Stimulated activated CD4-positive, alpha-beta T cell treated with anti-CD3 and anti-CD28 coated beads, Interleukin-1b, Interleukin-23, amount 100 ng/mL, for 1 hour (primary cell): Measurements from ENCODE around the gene EIF6.
"Not testable (repeated sequence)": the region's sequence is repeated elsewhere in the genome, so short reads cannot be mapped to it uniquely, and the experiment has no call there.

ENCODE experiments used
- DNase-seq, 2 donors: peaks; one replicate each; pipeline ENCODE4 v3.0.0-alpha.2; 2020; ENCODE audit warnings: low read depth in 2 of 2

The EIF6 gene

DNA sequence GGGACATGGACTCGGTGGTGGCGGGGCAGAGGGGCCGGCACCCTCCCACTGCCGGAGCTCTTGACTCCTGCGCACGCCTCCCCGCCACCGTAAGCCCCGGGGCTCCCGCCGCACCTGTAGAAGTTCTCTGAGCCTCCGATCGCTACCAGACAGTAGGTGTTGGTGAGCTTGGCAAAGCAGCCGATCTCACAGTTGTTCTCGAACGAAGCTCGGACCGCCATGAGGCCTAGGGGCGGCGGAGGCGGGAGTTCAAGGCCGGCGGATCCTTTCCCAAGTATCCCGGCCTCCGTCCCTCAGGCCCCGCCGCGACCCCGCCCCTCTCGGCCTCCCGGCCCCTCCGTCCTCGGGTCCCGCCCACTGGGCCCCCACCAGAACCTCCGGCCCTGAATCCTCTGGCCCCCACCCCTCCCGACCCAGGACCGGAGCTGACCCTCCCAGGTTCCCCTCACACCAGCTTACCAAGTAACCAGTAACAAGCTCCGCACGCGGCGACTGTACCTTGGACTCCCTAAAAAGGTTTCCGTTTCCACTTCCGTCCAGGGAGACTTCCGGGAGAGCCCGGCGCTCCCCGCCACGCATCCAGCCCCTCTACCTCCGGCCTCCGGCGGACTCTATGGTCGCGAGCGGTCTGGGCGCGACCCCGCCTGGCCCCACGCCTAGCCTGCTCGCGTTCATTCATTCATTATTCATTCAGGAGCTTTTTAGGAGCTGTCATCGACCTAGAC is at the start of gene EIF6:
EIF6 (minus strand) TSS at position 506 of the 725 bp plus-strand sequence; CDS start at position 221, 285 bp downstream.
- peak; percentile 23 to 57 for DNase-seq

DNA sequence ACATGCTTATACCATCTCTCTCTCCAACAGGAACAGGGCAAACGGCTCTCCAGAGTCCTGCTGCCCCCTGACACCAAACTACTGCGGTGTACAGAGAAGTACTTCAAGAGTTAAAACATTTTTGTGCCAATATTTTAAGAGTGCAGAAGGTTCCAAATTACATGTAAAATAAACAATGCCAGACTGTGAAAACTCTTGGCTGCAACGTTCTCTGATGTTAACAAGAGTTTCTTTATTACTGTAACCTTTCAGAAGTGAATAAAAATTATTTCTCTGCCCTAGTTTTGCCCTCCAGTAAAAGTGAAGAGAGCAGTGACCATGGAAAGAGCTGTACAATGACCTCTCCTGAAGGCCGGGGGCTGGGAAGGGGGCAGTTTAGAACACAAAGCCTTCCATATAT is 49.0 kb upstream of the EIF6 start:
- DNase-seq = no peak

DNA sequence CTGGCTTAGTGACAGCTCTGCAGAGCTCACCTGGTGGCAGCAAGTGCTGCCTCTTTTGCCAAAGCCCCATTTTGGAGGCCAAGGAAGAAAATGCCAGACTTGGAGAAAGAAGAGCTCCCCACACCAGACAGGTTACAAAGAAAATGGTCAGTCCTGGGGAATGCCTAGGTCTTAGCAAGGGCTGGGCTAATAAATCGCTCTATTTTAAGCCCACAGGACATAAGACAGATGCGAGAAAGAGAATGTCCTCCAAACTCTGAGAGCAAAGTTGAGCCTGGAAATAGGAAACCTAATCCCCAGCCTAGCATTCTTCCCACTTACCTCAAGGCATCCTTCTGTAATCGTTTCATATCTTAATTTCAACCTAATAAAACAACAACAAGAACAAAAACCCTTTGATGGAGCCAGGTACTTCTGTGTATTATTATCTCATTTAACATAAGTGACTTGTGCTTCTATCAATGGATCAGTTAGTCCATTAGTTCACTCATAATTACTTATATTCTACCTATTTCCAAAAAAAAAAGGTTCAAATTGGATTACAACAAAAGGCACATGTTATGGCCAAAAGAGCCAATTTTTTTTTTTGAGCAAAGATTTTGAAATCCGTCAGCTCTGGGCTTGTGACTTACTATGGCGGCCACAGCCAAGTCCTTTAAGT is 48.1 kb upstream of the EIF6 start:
- DNase-seq = no peak

DNA sequence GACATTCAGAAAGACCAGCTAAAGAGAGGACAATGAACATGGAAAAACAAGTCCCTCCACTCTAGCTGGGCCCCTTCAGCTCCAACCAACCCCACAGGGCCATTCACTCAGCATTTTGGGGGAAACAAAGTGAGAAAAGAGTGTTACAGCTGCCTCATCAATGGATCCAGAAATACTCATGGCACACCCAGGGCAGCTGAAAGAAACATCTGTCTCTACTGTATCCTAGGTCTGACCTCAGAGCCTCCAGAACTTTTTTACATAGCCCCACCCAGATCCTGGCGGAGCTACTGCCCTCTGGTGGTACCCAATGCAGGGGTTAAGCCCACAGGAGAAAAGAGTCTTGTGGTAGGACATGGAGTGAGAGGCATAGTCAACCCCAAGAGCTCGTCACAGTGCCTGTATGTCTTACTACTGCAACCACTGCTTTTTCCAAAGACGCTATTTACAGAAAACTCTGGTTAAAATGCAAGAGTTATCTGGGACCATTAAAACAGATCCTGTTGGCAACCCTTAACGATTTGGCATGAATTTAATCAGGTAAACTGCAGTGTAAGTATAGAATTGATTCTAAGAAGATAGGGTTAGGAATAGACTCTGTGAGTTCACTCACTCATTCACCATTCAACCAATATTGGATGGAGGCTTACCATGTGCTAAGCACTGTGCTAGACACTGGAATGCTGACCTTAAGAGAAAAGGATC is 45.0 kb upstream of the EIF6 start:
- peak in 1 of 2 donors; percentile 25 for DNase-seq

DNA sequence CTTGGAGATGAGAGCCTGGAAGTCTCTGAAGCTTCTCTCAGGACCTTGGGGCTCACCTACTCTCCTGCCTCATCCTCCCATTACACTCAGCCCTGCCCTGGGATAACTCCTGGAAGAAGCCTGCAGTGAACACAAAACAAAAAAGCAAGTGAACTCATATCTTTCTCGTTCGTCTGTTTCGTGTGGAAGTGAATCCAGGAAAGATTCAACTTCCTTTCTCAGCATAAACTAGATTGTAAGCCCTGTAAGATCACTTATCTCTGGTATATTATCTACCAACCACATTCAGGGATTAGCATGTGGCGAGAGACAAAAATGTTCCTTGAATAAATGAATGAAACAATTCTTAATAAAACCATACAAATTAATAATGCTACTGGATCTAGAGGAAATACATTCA is 44.1 kb upstream of the EIF6 start:
- no peak for DNase-seq

DNA sequence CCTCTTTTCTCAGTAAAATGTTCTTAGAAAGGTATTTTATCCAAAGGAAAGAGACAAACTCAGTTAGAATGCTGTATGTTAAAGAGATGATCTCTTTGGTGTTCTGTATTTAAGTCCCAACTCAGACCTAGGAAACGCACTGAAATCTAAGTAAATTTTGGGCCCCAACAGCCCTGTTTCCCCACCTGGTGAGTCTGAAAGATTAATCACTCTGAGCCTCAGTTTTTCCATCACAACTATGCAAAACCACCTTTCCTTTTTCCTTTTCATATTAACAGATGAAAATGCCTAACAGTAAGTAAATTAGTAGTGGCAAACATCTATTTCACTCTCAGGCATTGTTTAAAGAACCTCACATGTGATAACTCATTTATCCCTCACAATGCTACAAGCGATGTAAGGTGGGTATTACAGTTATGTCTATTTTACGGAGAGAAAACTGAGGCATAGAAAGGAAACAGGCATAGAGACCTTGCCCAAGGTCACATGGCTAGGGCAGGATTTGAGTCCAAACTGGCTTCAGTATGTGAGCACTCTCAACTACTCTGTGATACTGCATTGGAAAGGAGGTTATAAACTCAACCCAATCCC is 43.6 kb upstream of the EIF6 start:
- DNase-seq = no peak

DNA sequence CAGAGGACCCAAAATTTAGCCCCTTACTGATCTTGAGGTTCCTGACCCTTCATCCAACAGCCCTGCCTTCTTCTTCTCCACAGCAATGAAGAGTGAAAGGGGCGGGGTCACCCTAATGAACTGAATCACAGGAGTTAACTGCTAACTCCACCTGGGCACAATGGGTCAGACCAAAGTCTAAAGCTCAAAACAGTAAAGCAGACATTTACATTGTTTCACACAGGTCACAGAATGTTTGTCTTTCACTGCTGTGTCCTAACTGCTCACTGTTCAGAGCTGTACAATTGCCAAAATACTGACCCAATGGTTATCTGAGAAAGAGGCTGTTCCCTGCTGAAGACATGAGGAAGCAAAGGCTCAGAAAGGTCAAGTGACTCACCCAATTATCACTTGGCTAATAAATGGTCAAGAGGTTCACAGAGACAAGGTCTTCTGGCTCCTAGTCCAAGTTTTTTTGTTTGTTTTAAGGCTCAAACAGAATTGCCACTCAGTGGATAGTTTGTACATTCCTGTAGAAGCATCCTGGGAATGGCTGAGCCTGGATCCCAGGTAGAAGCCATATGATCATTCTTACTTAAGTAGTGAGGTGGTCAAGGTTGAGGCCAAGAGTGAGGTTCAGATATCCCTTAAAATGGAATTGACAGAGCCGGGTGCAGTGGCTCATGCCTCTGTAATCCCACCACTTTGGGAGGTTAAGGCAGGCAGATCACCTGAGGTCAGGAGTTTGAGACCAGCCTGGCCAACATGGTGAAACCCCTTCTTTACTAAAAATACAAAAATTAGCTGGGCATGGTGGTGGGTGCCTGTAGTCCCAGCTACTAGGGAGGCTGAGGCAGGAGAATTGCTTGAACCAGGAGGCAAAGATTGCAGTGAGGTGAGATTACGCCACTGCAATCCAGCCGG is 42.8 kb upstream of the EIF6 start:
- no peak for DNase-seq

DNA sequence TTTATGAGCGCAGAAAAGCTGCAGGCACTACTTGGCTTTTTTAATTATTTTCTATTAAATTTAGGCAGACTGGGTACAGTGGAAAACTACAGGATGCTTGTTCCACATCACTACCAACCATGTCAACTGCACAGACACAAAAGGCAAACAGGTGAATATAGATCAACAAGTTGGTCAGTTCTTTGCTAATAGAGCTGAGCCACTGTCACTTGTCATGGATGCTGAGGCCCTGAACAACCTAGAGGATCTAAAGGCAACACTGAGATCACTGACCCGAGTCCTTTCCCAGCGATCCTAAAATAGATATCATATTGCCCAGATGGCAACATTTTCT is 42.1 kb upstream of the EIF6 start:
- DNase-seq = no peak

DNA sequence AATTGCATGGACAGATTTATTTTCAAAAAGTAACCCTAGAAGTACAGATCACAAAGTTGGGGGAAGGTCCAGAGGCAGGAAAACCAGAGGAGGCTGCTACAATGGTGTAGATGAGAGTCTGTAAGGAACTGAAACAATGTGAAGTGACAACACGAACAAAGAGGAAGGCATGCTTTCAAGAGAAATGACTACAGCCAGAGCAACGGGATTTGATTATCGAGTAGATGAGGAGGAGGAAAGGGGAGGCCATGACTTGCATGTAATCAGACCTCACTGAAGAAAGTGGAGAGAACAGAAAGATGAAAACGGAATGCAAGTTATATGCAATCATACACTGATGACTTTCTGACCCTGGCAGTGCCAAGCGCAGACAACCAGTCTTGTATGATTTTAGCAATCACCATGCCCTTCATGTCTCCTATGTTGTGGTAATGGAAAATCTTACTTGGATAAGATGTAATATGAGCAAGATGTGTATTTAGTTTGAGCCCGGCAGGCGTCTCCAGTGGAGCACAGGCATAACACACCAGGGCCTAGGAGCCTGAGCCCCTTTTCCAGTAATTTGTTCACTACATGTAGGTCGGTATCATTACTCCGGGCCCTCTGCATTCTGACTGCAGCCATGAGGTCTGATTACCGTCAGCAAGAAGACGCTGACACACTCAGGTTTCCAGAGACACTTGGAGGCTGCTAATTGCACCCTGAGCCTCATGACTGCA is 41.6 kb upstream of the EIF6 start:
- DNase-seq = no peak

DNA sequence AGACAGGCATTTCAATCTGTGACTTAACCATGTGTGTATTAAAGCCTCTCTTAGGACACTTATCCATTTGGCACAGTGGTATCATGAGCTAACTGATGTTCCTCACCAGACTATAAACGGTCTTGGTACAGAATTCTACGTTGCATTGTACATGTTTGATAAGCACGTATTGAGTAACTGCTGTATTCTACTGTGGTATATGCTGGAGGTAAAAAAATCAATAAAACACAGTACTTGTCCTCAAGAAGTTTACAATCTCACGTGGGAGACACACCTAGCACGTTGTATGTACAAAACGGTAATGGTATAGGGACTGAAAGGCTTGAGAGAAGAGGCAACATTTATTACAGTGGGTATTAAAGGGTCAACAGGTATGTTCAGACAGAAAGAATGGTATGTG is 40.8 kb upstream of the EIF6 start:
- no peak for DNase-seq

DNA sequence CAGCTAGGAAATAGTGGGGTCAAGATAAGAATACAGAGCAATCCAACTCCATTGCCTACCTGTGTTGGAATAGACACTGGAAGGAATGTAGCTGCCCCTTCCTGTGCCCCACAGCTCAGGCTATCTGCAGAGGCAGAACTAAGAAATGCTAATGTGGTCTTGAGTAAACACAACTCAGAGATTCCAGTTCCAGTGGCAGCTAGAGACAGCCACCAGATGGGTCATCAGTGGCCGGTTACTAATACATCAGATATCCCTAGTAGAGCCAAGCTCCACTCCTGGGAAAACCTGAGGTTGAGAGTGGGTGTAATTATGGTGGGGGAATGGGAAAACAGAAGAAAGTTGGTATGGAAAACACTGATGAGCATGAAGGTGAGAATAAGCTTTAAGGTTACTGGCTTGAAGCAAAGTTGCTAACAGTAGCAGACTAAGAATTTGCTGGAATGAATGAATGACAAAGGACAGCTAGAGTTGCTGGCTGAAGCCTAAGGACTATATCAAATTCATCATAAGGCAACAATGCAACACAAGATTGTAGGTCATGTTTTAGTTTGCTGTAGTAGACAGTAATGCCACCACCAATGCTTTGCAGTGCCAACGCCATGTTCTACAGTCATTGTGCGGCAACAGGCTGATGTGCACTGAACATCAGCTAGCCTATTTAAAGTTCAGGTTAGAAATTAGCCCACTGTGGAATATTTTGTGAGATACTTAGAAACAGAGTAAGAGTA is 36.0 kb upstream of the EIF6 start:
- no peak for DNase-seq

DNA sequence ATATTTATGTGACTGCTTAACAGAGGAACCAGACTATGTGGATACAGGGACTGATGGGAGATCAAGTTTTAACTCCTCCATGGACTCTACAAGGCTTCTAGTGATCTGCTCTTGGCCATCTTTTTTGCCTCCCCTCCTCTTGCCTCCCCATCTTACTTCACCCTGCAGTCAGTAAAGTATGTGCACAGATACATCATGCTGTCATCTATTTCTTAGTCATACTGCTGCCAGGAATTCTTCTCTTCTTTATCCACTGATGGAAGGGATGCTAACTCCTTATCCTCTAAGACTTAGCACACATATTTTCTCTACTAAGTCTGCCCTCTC is 35.3 kb upstream of the EIF6 start:
- no peak for DNase-seq

DNA sequence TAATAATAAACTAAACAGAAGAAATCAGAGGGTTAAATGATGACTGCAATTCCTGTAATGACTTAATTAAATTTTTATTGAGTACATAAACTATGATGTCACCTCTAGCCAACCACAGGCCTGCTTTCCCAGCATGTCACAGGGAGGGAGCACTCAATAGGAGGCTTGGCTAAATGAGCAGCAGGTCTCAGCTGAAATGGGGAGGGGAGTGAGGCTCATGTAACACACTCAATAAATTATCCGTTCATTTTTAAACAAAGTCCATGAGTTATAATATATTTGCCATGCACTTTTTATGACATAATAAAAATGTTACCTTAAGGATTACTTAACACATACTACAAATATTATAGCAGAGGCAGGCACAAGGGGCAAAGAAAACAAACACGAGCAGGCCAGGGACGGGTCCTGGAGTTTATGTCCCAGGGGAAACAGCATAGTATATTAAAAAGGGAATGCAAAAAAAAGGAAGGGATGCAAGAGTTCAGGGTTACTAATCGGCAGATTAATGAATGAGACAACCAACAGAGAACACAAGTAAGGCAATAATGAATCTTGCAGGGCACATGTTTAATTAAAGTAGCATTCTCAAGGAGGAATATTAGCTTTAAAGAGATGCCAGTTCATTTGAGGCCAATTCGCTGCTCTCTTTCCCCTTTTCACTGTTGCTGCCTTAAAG is 34.8 kb upstream of the EIF6 start:
- DNase-seq = no peak

DNA sequence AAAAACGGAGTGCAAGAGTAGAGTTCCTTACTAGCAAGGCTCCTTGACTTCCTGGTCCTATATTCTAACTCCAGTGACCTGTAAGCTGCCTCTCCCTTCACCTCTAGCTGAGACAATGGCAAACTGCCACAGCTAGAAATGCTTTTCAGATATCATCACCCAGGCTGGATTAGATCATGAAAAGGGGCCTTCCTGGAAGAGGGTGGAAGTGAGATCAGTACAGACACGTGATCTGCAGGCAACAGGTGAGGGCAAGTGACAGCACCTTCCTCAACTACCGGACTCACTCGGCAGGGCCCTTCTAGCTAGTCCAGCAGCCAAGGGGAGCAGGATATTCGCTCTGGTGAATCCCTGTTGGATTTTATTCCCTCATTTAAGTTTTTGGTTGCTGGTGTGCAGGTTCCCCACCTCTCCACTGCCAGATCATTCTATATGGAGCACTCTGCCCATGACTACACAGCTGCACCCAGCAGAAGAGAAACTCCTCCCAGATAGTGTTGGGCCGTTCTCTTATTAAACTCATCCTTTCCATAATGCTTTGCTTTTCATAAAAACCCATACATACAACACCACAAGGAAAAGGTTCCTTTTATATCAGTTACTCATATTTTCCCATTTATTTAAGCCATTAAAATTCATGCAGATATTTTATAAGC is 34.1 kb upstream of the EIF6 start:
- no peak for DNase-seq

DNA sequence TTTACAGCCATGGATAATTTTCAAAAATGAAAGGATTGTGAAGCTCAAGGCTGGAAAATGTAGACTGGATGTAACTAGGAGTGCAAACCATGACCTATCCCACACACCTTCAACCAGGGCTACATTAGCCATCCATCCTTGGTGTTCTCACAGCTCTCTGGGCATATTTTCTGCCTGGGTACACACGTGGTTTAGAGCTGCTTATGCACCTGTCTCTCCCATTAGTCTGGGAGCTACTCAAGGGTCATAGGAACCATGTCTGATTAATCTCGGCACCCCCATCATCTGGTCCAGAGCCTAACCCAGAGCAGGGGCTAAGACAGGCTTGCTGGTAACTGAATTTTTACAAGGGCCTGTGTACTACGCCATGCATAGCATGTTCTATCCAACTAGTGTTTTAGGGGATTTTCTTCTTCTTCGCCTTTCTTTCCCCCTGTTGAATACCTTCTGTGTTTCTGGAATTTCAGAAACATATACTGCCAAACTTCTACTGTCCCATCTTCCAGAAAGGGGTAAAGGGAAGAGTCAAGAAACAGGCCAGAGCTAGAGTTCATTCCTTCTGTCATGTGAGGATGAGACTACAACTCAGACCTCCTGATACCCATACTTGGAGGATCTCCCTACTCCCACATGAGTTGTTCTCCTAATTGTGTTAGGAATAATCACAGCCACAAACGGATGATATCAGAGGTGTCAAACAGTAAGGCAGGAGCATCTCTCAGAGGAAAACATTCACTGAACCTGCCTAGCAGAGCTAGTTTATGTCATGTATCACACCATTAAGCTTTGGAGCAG is 33.0 kb upstream of the EIF6 start:
- no peak for DNase-seq

DNA sequence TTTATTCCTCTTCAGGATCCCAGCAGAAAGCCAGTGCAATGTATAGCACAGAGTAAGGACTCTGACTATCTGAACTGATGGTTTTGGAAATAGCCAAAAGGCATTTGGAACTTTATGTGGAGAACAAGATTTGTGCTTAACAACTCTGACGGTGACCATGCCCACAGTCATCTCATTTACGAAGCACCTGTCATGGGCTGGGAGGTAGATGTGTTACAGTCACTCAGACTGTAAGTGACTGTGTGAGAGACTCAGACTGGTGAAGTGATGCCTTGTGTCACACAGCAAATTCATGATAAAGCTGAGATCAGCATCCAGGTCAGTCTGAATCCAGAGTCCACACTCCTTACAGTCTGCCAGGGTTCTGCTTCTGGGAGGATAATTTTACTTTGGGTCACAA is 31.5 kb upstream of the EIF6 start:
- DNase-seq = no peak

DNA sequence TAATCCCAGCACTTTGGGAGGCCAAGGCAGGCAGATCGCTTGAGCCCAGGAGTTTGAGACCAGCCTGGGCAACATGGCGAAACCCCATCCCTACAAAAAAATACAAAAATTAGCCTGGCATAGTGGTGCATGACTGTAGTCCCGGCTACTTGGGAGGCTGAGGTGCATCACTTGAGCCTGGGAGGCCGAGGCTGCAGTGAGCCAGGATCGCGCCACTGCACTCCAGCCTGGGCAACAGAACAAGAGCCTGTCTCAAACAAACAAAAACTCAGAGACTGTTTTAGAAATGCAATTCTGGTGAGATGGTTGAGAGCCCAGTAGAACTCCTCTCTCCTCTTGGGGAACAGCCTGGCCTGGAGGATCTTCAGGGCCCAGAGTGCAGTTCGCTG is 31.1 kb upstream of the EIF6 start:
- not testable (repeated sequence) for DNase-seq

DNA sequence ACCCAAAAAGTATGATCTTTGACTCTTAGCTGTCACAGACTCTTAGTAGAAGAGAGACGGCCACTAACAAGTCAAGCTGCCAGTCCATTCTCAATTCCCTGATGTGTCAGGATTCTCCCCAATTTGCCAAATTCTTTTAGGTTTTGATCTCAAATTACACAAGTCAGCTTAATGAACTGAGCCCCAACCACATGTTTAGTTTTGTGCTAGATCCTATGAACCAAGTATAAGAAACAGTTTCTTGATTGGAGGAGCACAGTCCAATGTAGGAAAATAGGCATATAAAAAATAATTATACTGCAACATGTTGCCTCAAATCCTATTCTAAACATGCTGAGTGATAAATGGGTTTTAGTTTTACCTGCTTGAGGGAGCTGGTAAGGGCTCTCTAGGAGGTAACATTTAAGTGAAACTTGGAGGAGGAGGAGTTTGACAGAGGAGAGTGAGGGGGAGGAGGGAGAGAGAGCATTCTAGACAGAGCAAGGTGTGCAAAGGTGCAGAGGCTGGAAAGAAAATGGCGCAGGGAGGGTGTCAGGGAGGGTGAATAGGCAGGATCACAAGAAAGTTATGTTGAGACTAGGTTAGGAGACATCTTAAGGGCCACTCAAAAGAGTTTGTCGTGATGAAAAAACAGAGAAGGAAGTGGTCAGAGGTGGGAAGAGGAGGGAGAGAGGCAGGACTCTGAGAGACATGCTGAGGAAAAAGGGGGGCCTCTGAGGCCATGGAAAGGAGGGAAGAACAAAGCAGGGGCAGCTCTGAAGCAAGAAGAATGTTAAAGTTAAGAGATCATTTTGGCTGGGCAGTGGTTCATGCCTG is 30.5 kb upstream of the EIF6 start:
- no peak for DNase-seq
